HL-60 (cell line): ENCODE measurements around the gene AGBL4.

Experiments
- DNase-seq, 2 experiments: peaks; one replicate each; pipeline ENCODE4 v3.0.0-alpha.2; 2010 to 2020; ENCODE audit warnings: low read depth in 1 of 2, low spot score in 1 of 2
- H3K27ac ChIP-seq: fragments of 250-450 bp; sonication (Bioruptor Pico); replicated peaks from 2 replicates; pipeline ENCODE4 v1.5.1; 2020; ENCODE audit warnings: mild to moderate bottlenecking, moderate library complexity
- H3K27me3 ChIP-seq: fragments of 250-450 bp; sonication (Bioruptor Pico); 2 replicates; pipeline ENCODE4 v1.5.1; 2021; ENCODE audit warnings: mild to moderate bottlenecking, moderate library complexity; ENCODE audit not compliant: insufficient read depth, poor library complexity, severe bottlenecking
- H3K4me3 ChIP-seq: replicated peaks from 2 replicates; pipeline ENCODE4 v1.5.1; 2011; ENCODE audit warnings: mild to moderate bottlenecking, control low read depth, low read length; ENCODE audit not compliant: insufficient read depth
- GABPA ChIP-seq: IDR thresholded peaks from 2 replicates; pipeline ENCODE4 v1.6.1; 2012; ENCODE audit warnings: low read depth
- POLR2AphosphoS5 ChIP-seq: IDR thresholded peaks from 2 replicates; pipeline ENCODE4 v1.6.1; 2012; ENCODE audit warnings: low read depth
- SPI1 ChIP-seq: IDR thresholded peaks from 2 replicates; pipeline ENCODE4 v1.6.1; 2012; ENCODE audit warnings: low read depth, mild to moderate bottlenecking, borderline replicate concordance
- TF ChIP-seq, protein P1 (sequence below): IDR thresholded peaks from 2 replicates; pipeline ENCODE4 v1.6.1; 2012; ENCODE audit warnings: low read depth; ENCODE audit not compliant: insufficient replicate concordance
- TF ChIP-seq, protein P2 (sequence below): IDR thresholded peaks from one replicate; pipeline ENCODE4 v1.5.1; 2011; ENCODE audit warnings: low read length, control low read depth, inconsistent platforms; ENCODE audit not compliant: insufficient read depth

AGBL4 gene

DNA sequence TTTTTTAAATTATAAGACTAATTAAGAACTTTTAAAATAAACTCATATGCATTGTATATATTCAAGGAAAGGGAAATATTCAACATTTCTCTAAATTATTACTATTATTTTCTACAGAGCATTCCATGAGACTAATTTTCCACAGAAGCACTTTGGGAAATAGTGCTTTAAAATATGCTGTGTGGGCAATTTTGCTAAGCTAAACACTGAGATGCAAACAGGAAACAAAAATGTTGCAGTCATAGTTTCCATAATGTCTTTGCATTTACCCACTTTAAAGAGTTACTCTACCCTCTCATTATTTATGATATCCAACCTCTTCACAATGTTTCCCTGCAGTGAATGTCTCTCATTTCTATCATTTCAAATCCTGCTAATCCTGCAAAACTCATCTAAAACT, 977.4 kb downstream of the AGBL4 start:
- Histone ChIP-seq H3K4me3 (no peak overlapping the region), H3K27me3 (no peaks in the 10 kb centered on the region), H3K27ac (no peak overlapping the region)
- TF ChIP-seq GABPA = no peak
- TF ChIP-seq, protein P1, sequence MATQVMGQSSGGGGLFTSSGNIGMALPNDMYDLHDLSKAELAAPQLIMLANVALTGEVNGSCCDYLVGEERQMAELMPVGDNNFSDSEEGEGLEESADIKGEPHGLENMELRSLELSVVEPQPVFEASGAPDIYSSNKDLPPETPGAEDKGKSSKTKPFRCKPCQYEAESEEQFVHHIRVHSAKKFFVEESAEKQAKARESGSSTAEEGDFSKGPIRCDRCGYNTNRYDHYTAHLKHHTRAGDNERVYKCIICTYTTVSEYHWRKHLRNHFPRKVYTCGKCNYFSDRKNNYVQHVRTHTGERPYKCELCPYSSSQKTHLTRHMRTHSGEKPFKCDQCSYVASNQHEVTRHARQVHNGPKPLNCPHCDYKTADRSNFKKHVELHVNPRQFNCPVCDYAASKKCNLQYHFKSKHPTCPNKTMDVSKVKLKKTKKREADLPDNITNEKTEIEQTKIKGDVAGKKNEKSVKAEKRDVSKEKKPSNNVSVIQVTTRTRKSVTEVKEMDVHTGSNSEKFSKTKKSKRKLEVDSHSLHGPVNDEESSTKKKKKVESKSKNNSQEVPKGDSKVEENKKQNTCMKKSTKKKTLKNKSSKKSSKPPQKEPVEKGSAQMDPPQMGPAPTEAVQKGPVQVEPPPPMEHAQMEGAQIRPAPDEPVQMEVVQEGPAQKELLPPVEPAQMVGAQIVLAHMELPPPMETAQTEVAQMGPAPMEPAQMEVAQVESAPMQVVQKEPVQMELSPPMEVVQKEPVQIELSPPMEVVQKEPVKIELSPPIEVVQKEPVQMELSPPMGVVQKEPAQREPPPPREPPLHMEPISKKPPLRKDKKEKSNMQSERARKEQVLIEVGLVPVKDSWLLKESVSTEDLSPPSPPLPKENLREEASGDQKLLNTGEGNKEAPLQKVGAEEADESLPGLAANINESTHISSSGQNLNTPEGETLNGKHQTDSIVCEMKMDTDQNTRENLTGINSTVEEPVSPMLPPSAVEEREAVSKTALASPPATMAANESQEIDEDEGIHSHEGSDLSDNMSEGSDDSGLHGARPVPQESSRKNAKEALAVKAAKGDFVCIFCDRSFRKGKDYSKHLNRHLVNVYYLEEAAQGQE = no peak
- no peak for DNase-seq

DNA sequence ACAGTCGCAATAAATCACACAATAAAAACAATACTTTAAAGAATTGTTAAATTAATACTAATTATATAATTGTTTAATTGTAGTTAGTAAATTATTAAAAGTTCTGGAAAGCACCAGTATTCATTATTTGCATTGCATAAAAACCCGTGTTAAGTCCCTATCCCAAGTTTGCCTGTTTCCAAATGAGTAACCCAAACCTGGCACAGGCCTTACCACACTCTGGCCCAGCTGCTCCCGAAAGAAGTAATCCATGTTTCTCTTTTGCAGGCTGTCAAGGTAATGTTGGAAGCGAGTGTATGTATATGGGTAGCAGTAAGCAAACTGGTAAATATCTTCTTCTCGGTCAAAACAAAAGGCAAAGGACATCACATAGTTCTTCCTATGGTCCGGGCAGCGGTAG, 978.4 kb downstream of the AGBL4 start:
- TF ChIP-seq GABPA (no peak), POLR2AphosphoS5 (no peak), SPI1 (no peak)
- TF ChIP-seq, protein P2, sequence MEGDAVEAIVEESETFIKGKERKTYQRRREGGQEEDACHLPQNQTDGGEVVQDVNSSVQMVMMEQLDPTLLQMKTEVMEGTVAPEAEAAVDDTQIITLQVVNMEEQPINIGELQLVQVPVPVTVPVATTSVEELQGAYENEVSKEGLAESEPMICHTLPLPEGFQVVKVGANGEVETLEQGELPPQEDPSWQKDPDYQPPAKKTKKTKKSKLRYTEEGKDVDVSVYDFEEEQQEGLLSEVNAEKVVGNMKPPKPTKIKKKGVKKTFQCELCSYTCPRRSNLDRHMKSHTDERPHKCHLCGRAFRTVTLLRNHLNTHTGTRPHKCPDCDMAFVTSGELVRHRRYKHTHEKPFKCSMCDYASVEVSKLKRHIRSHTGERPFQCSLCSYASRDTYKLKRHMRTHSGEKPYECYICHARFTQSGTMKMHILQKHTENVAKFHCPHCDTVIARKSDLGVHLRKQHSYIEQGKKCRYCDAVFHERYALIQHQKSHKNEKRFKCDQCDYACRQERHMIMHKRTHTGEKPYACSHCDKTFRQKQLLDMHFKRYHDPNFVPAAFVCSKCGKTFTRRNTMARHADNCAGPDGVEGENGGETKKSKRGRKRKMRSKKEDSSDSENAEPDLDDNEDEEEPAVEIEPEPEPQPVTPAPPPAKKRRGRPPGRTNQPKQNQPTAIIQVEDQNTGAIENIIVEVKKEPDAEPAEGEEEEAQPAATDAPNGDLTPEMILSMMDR = no peak
- TF ChIP-seq, protein P1 = no peak
- no peak for DNase-seq
- H3K4me3 ChIP-seq = no peak overlapping the region

DNA sequence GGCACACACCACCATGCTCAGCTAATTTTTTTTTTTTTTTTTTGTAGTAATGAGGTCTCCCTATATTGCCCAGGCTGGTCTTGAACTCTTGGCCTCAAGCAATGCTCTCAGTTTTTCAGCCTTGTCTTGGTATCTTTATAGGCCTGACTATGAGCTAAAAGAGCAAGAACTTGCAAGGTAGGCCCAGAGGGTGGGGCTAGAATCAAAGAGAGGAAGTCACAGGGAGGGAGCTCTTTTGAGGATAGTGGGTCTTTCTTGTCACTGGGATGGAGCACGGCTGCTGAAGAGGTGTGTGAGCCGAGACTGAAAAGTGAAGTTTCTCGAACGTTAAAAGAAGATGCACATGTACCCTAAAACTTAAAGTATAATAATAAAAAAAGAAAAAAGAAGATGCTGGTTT, 987.1 kb downstream of the AGBL4 start:
- TF ChIP-seq POLR2AphosphoS5 = no peak
- TF ChIP-seq GABPA = no peak
- TF ChIP-seq, protein P1 = no peak
- no peak for TF ChIP-seq SPI1
- TF ChIP-seq, protein P2 = no peak
- Histone ChIP-seq H3K4me3 (no peak overlapping the region), H3K27me3 (no peaks in the 10 kb centered on the region), H3K27ac (no peak overlapping the region)
- DNase-seq = no peak

More for the DNA sequence above, 978.4 kb downstream of the AGBL4 start:
- no peak overlapping the region for H3K27ac ChIP-seq
- H3K27me3 ChIP-seq = no peaks in the 10 kb centered on the region

DNA sequence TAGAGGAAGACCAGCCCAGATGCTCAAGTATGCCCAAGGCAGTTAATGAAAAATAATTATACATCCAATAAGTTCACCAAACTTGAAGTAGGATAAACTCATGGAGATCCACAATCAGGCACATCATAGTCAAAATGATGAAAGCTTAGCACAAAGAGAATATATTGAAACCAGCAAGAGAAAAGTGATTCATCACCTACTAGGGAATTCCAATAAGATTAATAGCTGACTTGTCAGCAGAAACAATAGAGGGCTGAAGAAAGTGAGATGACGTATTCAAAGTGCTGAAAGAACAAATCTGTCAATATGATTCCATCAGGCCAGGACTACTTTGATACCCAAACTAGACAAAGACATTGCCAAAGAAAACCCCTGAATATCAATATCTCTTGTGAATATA, 995.4 kb downstream of the AGBL4 start:
- H3K4me3 ChIP-seq = no peak overlapping the region
- H3K27ac ChIP-seq = no peak overlapping the region
- no peak for DNase-seq
- TF ChIP-seq, protein P2 = no peak
- no peak for TF ChIP-seq GABPA
- no peaks in the 10 kb centered on the region for H3K27me3 ChIP-seq
